Mucosa of stomach (tissue), 1 donor: ENCODE results near the gene DOK7.

ENCODE experiments used
- H3K27me3 ChIP-seq: one replicate; pipeline ENCODE4 v1.7.0; 2013; ENCODE audit warnings: mild to moderate bottlenecking, low read length; ENCODE audit not compliant: control insufficient read depth, insufficient read depth
- H3K36me3 ChIP-seq: one replicate; pipeline ENCODE4 v1.7.0; 2013; ENCODE audit warnings: low read length; ENCODE audit not compliant: control insufficient read depth, insufficient read depth
- H3K4me1 ChIP-seq: one replicate; pipeline ENCODE4 v1.7.0; 2013; ENCODE audit warnings: mild to moderate bottlenecking, low read length; ENCODE audit not compliant: control insufficient read depth, insufficient read depth
- H3K4me3 ChIP-seq: one replicate; pipeline ENCODE4 v1.7.0; 2013; ENCODE audit warnings: low read length
- H3K9ac ChIP-seq: one replicate; pipeline ENCODE4 v1.7.0; 2013; ENCODE audit warnings: mild to moderate bottlenecking, low read length, moderate library complexity
- H3K9me3 ChIP-seq: one replicate; pipeline ENCODE4 v1.7.0; 2013; ENCODE audit warnings: mild to moderate bottlenecking, low read length, moderate library complexity; ENCODE audit not compliant: control insufficient read depth
- donor health status: Pancreatic carcinoma.

Gene DOK7

DNA sequence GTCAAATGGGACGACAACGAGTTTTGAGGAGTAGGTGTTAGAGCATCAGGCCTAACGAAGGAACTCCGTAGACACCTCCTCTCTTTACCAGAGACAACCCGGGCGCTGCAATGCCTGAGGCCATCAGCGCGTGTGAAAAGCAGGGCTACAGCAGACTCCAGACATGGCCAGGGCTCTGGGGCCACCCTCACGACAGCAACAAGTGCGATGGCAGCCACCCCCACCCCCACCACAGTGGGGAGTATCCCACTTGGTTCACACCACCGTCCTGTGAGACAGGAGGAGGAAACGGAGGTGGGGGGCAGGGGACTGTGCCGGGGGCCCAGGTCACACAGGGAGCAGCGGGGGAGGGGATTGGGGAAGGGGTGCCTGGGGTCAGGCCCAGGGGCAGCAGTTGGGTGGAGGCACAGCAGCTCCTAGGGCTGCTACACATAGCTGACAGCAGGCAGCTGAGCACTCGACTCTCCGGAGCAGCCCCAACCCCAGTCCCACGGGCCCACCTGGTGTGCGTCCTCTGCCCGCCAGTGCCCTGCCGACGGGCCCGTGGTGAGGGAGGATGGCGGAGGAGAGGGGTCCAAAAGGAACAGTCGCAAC lies 60.6 kb downstream of the DOK7 start:
- no peaks in the 10 kb centered on the region for H3K27me3 ChIP-seq
- H3K4me3 ChIP-seq: no peak overlapping the region
- peaks cover 8% of the 10 kb centered on the region for H3K36me3 ChIP-seq
- no peak overlapping the region for H3K9ac ChIP-seq
- H3K9me3 ChIP-seq: no peaks in the 10 kb centered on the region
- H3K4me1 ChIP-seq: no peaks in the 10 kb centered on the region

DNA sequence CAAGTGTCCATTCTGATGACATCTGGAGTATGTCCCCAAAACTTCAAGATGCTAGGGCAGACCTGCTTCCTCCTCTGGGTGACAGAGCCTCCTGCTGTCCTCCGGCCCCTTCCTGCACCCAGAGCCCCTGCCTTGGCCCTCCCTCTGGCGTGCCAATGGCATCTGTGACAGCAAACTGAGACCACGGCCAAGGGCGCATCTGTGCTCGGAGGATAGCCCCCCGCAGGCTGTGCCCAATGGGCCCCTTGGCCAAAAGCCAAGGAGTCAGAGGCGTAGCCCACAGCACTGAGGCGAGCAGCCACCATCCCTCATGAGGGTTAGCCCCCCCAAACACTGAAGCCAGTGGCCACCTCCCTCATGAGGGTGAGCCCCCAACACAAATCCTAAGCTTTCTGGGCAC lies 61.2 kb downstream of the DOK7 start:
- Histone ChIP-seq H3K27me3 (no peaks in the 10 kb centered on the region), H3K9me3 (no peaks in the 10 kb centered on the region), H3K4me3 (no peak overlapping the region), H3K36me3 (peaks cover 7% of the 10 kb centered on the region), H3K4me1 (no peaks in the 10 kb centered on the region), H3K9ac (no peak overlapping the region)

- Histone ChIP-seq H3K27me3 (no peaks in the 10 kb centered on the region), H3K36me3 (peaks cover 7% of the 10 kb centered on the region), H3K4me3 (no peak overlapping the region)
These were observed 61.8 kb downstream of the DOK7 start for GRCh38 chr4:3524920-3525319.

DNA sequence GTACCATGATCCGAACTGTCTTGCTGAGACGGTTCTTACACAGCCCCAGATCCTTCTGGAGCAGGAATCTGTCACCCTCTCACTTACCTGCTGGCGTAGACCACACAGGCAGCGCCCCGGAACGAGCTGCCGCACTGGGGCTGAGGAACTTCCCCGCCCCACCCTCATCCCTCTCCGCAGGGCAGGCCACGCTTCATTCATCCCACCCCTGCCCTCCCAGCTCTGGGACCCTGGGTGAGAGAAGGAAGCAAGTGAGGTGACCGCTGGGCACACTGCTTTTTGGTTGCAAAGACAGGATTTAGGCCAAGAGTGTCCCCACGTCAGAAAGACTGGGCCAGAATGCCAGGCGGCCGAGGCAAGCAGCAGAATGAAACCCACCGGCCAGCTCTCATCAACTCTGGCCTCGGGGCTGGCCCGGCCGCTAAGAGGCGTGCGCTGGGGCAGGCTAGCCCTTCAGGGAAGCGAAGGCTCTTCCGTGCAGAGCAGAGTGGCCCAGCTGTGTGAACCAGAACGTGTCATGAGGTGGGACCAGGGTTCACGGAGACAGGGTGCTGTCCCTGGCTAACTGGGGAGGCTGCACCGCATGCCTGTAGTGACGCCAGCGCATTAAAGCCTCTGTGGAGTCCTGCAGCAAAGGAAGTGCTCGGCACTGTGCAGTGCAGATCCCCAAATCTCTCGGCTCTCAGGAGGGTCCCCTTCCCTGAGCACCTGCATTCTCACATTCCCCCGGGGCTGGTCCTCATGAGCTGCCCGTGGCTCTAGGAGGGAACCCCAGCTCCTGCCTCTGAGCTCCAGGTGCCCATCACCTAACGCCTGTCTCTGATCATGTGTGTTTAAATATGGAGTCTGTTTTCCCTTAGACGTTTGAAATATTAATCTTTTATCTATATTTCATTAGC lies 62.7 kb downstream of the DOK7 start:
- Histone ChIP-seq H3K36me3 (peaks cover 6% of the 10 kb centered on the region), H3K9me3 (no peaks in the 10 kb centered on the region)

More at GRCh38 chr4:3524920-3525319, 61.8 kb downstream of the DOK7 start:
- H3K9me3 ChIP-seq: no peaks in the 10 kb centered on the region
- no peak overlapping the region for H3K9ac ChIP-seq
- peaks cover 4% of the 10 kb centered on the region for H3K4me1 ChIP-seq

GRCh38 chr4:3526456-3526855 lies 63.4 kb downstream of the DOK7 start:
- no peaks in the 10 kb centered on the region for H3K27me3 ChIP-seq
- peaks cover 19% of the 10 kb centered on the region for H3K4me1 ChIP-seq
- no peak overlapping the region for H3K4me3 ChIP-seq
- no peaks in the 10 kb centered on the region for H3K9me3 ChIP-seq
- H3K36me3 ChIP-seq: peaks cover 6% of the 10 kb centered on the region
- H3K9ac ChIP-seq: no peak overlapping the region

More for the DNA sequence above, 62.7 kb downstream of the DOK7 start:
- Histone ChIP-seq H3K4me3 (no peak overlapping the region), H3K9ac (no peak overlapping the region), H3K4me1 (peaks cover 12% of the 10 kb centered on the region), H3K27me3 (no peaks in the 10 kb centered on the region)

DNA sequence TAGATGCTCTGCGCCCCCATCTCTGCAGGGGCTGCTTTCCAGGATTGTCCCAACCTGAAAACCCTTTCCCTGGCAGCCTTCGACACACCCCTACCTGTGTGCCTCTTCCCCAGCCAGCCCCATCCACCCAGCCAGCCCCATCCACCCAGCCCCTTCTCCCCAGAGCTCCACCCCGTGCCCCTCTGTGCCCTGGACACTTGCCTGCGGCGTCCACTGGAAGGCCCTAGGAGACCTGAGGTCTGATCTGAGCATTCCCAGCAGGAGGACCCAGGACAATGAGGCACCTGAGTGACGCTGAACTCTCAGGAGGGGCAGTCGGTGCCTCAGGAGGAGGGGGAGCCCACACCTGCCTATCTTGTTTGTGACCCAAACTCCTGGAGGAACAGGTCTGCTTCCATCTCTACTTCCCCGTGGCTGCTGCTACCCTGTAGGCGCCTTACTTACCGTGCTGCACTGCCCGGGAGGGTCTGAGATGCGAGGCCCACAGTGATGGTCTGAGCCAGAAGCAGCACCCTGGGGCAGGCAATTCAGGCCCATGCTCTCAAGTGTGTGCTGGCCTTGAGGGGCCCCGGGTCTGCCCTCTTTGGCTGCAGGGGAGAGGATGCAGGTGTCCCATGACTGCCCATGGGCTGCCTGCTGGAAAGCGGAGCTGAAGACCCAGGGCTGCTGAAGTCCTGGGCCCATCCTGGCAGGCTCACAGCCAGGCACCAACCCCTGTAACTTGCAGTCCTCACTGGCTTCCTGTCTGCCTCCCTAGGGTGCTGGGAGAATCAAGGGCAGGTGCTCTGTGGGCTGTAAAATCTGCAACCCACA lies 64.2 kb downstream of the DOK7 start:
- Histone ChIP-seq H3K9me3 (no peaks in the 10 kb centered on the region), H3K4me1 (peaks cover 19% of the 10 kb centered on the region), H3K36me3 (peaks cover 6% of the 10 kb centered on the region), H3K4me3 (no peak overlapping the region), H3K27me3 (no peaks in the 10 kb centered on the region), H3K9ac (no peak overlapping the region)

GRCh38 chr4:3527914-3528876 lies 65.1 kb downstream of the DOK7 start:
- H3K36me3 ChIP-seq: peaks cover 6% of the 10 kb centered on the region
- no peaks in the 10 kb centered on the region for H3K9me3 ChIP-seq
- H3K4me3 ChIP-seq: no peak overlapping the region
- no peak overlapping the region for H3K9ac ChIP-seq
- H3K4me1 ChIP-seq: peaks cover 23% of the 10 kb centered on the region
- H3K27me3 ChIP-seq: no peaks in the 10 kb centered on the region

DNA sequence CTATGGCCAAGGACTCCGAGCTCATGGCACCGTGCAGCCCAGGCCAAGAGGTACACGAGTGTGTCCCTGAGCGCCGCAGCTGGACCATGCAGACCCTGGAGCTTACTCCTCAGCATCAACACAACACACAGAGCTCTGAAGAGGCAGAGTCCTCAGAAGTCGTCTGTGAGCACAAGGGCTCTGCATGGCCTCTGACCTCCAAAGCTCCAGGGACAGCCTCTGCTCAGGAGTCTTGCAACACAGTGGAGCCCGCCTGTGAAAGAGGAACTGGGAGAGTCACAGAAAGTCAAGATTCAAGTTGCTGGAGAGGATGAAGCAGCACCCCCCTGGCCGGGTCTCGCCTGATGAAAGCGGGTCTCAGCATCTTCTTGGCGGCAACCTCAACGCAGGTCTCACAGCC lies 66.3 kb downstream of the DOK7 start:
- H3K27me3 ChIP-seq: no peaks in the 10 kb centered on the region
- no peak overlapping the region for H3K4me3 ChIP-seq
- H3K9ac ChIP-seq: no peak overlapping the region
- H3K9me3 ChIP-seq: no peaks in the 10 kb centered on the region
- H3K36me3 ChIP-seq: peaks cover 6% of the 10 kb centered on the region
- H3K4me1 ChIP-seq: peaks cover 23% of the 10 kb centered on the region

DNA sequence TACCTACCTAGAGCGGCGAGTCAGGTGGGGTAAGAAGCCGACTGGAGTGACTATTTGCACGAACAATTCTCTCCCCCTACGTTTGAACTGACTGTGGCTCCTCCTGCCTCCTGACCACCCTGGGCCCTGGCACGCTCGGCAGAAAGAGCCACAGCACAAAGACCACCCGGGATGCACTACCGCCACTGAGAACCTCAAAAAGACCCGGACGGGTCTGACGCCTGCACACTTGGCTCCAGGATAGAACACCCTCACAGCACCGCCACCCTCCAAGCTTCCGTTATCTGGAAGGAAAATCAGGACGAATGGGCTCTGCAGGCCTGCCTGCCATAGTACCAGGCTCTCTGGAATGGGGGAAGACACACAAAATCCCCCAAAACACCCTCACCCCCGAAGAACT lies 66.9 kb downstream of the DOK7 start:
- no peak overlapping the region for H3K9ac ChIP-seq
- peaks cover 23% of the 10 kb centered on the region for H3K4me1 ChIP-seq
- no peak overlapping the region for H3K4me3 ChIP-seq
- H3K9me3 ChIP-seq: no peaks in the 10 kb centered on the region
- peaks cover 6% of the 10 kb centered on the region for H3K36me3 ChIP-seq
- no peaks in the 10 kb centered on the region for H3K27me3 ChIP-seq

DNA sequence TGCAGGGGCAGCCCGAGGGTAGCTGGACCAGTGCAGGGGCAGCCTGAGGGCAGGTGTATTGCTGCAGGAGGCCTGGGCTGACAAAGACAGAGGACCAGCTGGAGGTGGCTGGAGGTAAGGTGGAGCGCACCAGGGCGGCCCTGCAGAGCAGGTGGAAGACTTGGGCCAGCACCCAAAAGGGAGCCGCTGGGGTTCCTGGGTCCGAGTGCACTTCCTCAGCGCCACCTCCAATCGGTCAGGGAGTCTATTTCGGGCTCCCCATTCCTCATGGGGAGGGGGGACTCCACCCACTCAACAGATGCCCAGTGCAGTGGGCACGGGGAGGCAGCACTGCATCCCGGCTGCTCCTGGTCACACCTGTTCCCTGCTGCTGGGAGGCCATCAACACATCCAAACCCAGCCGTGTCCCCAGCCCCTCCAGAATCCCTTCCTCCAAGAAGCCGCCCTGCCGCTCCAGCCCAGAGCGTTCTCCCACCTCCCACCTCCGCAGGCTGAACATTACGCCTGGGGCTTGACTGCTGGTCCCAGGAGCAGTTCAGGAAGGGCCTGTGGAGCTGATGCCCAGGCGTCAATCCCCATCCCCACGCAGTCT lies 67.7 kb downstream of the DOK7 start:
- peak overlapping the region; percentile 85 for H3K9ac ChIP-seq

DNA sequence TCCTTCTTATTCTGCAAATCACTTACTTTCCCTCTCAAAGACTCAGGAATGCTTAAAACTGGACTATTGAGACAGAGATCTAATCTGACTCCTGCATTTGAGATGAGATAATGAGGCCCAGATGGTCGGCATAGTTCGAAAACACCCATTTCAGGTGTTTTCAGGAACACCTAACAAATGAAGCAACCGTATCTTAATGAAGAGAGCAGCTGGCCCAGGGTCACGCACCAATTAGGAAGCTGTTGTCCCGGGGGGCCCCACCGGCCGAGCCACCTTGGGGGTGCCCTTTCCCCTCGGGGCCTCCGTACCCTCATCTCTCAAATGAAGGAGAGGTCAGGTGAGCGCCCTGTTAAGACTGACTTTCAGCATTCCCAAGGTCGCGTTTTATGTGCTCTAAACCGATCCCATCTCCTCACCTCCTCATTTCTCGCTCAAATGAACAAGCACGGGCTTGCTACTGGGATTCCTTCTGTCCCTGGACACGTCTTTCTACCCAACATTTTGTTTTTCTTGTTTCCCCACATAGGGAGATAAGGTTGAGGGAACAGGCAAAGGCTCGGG lies 68.3 kb downstream of the DOK7 start:
- Histone ChIP-seq H3K36me3 (peaks cover 6% of the 10 kb centered on the region), H3K9ac (peak overlapping the region; percentile 85), H3K4me3 (peak overlapping the region; percentile 69), H3K9me3 (no peaks in the 10 kb centered on the region), H3K27me3 (no peaks in the 10 kb centered on the region), H3K4me1 (peaks cover 23% of the 10 kb centered on the region)

More for the DNA sequence above, 67.7 kb downstream of the DOK7 start:
- Histone ChIP-seq H3K27me3 (no peaks in the 10 kb centered on the region), H3K36me3 (peaks cover 6% of the 10 kb centered on the region), H3K4me3 (peak overlapping the region; percentile 69), H3K9me3 (no peaks in the 10 kb centered on the region), H3K4me1 (peaks cover 23% of the 10 kb centered on the region)
